Stimulated activated CD8-positive, alpha-beta memory T cell treated with anti-CD3 and anti-CD28 coated beads, Interleukin-7, amount 100 ng/mL, for 48 hours (primary cell): ENCODE data around the gene FAM216B.
"Not testable (repeated sequence)": the region's sequence is repeated elsewhere in the genome, so short reads cannot be mapped to it uniquely, and the experiment has no call there.

Source experiments
- DNase-seq, 2 donors: peaks; one replicate each; pipeline ENCODE4 v3.0.0-alpha.2; 2020; ENCODE audit warnings: low read depth in 1 of 2; ENCODE audit errors: extremely low read depth in 1 of 2

Gene FAM216B

GRCh38 chr13:42780044-42780443, 1.3 kb upstream of the FAM216B start:
- DNase-seq = no peak

GRCh38 chr13:42786715-42787114, 5.3 kb downstream of the FAM216B start:
- DNase-seq = no peak

GRCh38 chr13:42788601-42789000, 7.2 kb downstream of the FAM216B start:
- DNase-seq = no peak

DNA sequence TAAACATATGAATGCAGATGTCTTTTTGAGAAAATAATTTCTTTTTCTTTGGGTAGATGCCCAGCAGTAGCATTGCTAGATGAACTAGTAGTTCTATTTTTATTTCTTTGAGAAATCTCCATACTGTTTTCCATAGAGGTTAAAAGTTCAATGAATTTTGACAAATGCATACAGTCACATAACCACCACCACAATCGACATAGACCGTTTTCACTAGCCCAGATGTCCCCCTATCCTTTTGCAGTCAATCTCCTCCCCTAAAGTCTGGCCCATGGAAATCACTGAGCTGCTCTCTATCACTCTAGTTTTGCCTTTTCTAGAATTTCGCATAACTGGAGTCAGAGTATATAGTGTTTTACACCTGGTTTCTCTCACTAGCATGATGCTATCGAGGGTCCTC, 10.8 kb downstream of the FAM216B start:
- DNase-seq = no peak

GRCh38 chr13:42794577-42795275, 13.3 kb downstream of the FAM216B start:
- no peak for DNase-seq

DNA sequence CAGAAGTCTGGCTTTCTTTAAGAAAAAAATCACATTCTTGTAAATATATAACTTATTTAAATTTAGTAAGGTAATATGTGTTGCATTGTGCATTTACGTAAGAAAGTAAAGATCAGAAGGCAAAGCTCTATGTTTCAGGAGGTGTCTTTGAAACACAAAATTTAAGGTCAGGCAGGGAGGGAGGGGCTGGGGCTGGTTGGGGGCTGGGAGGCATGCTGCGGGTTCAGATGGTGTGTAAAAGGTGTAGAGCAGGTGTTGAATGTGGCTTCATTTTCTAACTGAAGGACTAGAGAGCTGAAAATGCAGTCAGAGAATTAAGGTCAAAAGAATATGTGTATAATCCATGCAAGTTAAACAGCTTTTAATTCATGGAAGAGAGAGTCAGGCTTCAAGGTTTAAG, 14.3 kb downstream of the FAM216B start:
- DNase-seq = no peak

DNA sequence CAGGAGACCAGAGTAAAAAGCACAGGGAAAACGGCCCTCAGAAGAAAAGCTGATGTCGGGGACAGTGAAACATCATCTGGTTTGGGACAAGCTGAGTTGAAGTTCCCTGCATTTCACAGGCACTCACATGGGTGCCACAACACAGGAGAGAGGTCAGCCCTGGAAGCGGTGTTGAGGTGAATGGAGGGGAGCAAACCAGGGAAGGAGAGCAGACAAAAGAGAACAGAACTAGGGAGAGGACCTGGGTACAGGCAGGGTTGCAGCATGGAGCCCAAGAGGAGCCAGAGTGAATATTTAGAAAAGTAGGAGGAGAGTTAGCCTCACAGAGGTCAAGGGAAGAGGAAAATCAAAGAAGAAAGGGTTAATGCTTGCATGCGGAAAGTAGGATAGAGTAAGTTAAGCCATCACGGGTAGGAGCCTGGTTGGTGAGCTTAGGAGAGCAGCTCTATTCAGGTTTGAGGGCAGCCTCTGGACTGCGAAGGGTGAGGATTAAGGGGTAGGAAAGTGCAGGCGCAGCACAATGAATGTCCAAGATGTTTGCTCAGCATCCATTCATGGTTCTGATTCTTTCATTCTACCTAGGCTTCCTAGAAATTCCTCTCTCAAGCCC, 15.5 kb downstream of the FAM216B start:
- no peak for DNase-seq

DNA sequence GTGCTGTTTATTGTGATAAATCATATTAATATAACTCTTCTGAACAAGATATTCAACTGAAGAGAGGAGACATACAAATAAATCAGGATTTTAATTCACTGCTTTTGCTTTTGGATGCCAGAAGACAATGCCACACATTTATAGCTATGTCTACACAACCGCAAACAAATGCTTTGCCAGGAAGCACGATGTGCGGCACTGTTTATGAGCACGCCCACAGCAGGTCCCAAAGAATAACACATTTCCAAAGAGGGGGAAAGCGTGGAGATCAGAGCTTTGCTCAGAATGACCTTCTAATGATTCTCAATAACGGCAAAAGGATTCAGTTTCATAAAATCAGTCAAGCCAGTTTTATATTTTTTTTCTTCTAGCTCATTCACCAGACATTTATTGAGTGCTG, 16.7 kb downstream of the FAM216B start:
- DNase-seq = no peak

- DNase-seq = no peak
These were observed 18.8 kb downstream of the FAM216B start for GRCh38 chr13:42800109-42800643.

DNA sequence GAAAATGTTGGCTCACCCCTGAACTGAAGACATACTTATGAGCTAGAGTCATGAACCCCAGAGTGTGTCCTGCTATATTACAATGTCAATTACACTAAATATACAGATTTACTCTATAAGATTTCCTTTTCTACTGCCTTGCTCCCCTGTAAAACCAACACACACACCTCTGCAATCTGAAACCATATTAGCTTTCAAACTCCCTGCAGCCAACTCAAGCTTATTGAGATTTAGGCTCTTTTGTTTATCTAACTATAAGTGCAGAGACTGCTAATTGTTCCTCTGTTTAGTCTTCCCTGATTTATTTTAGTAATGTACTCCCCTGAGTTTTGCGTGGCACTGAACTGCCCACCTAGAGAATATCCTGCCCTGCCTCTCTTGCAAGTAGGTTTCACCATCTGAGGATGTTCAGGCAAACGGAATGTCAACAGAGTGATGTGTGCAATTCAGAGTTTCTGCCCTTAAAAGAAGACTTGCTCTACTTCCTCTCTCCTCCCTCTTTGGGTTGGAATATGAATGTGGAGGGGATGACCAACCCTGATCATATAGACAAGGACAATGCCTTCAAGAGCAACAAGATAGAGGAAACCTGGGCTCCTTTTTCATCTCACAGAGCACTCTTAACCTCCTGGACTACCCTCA, 22.3 kb downstream of the FAM216B start:
- DNase-seq = no peak

DNA sequence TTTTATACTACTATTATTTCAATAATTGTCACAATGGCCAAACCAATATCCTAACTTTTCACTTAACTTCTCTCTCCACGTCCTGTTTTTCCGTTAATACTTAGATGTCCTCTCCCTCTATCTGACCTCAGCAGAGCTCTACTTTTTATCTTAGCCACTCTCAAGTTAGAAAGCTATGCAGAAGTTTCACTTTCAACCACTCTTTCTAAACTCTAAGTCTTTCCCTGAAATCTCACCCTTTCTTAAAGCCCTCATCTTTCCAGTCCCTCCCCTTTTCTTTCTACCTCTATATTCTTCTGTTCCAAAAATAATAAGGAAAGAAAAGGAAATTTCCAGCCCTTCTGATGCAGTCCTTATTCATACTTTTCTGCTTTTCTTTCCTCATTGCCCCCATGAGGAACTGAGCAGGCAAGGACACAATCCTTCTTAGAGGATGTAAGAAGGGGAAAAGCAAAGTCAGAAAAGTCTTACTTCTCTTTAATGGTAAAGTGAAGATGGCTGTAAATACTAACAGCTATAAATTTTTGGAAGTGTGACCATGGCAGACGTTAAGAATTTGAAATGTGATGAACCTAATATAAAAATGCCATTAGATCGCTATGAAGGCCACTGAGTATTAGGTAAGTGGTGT, 23.0 kb downstream of the FAM216B start:
- no peak for DNase-seq

DNA sequence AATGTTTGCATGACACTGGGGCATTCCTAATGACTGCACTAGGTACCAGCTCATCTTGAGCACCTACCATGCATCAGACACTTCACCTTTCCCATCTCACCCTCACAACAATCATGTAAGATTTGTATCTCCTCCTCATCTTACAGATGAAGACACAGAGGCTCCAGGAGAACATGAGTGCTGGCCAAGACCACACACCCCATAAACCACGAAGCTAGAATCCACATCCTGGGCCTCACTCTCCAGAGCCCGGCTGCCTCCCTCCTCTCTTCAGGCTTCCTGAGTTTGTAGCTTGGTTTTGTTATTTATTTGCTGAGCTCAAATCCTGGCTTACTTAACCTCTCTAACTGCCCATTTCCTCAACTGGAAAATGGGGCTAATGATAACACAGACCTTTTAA, 25.9 kb downstream of the FAM216B start:
- no peak for DNase-seq

GRCh38 chr13:42807866-42808265, 26.5 kb downstream of the FAM216B start:
- DNase-seq = no peak

GRCh38 chr13:42808341-42808940, 27.1 kb downstream of the FAM216B start:
- DNase-seq = no peak

DNA sequence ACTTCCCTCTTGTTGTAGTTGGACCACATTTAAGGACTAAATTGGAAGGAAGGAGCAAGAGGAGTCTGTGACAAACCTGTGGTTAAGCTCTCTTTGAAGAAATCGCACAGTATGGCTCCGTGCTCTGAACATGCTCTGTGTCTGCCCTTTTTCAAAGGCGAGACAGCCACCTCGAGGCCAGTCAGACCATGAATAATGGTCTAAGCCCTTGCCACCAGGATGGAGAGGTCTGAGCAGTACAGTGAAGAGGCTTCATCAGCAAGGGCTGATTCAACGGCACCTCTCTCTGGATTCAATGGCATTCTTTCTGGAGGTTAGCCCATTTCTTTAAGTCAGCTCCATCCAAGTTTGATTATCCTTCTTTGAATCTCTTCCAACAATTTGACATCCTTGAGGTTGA, 30.9 kb downstream of the FAM216B start:
- DNase-seq = no peak

GRCh38 chr13:42814868-42815267, 33.5 kb downstream of the FAM216B start:
- no peak for DNase-seq

GRCh38 chr13:42815681-42816080, 34.3 kb downstream of the FAM216B start:
- no peak for DNase-seq

- DNase-seq = no peak
These were observed 35.2 kb downstream of the FAM216B start for GRCh38 chr13:42816538-42816937.

- not testable (repeated sequence) for DNase-seq
These were observed 38.3 kb downstream of the FAM216B start for GRCh38 chr13:42819687-42820086.

DNA sequence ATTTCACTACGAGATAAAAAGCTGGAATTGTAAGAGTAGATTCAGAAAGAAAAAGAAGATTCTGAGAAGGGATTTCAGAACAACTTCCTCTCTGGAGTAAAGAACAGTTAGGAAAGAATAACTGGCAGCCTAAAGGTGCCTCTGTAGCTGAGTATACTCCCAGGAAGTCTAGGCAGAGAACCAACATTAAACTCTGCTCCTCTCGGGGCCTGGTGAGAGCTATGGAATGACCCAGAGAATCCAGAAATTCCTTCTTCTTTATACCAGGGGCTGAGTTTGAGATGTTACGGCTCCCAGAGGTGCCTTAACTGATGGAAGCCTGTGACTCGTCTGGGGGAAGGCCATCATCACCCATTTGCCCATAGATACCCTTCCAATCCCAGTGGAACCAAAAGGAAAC, 39.1 kb downstream of the FAM216B start:
- DNase-seq = no peak

DNA sequence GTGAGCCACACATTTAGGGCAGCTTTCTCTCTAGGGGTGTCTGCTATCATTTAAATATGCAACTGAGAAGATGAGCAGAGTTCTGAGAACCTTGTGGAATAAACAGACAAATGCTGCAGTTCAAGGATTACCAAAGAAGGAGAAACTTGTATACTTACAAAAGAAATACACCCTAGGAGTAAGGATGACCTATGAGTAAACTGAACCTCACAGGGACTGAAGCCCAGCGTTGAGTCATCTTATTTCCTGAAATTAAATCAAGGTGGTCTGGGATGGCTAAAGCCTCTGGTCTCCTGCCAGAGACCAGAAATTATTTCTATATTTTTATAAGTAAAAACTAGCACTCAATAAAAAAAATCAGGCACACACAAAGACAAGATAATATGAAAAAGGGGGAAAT, 40.1 kb downstream of the FAM216B start:
- no peak for DNase-seq
